PC-3 (cell line): ENCODE data around the gene RSU1. TPM values are rescaled to one million over a fixed set of nuclear protein-coding genes. Genes with fewer than 3 reads are reported as not detected.

Experiments
- ATAC-seq: fragments of 200-7000 bp; cut with Tn5 transposase; 2 replicates; pipeline ENCODE4 v1.9.1; 2020; ENCODE audit warnings: mild to moderate bottlenecking, moderate library complexity
- BruUV-seq: library from RNA; stranded (reverse); fragments of 400-500 nt; replicated peaks from 2 replicates; lab custom pipeline; 2021; lab: Mats Ljungman, UMichigan
- CTCF ChIA-PET: fragments of 300-600 bp; sonication (Branson Sonifier 250); formaldehyde crosslinking; loops from one replicate; lab custom pipeline; 2022; ENCODE audit warnings: antibody characterized with exemption; lab: Charles Lee
- POLR2A ChIA-PET: fragments of 300-600 bp; sonication (Branson Sonifier 250); formaldehyde crosslinking; loops from one replicate; lab custom pipeline; 2022; ENCODE audit warnings: antibody characterized with exemption; ENCODE audit not compliant: unreplicated experiment; lab: Charles Lee
- DNase-seq: peaks from one replicate; pipeline ENCODE4 v3.0.0-alpha.2; 2015
- H2AFZ ChIP-seq: fragments of 300-600 bp; sonication (generic); 2 replicates; pipeline ENCODE4 v1.6.0; 2016; ENCODE audit warnings: antibody characterized with exemption, low read length
- H3F3A ChIP-seq: fragments of 300-600 bp; sonication (generic); one replicate; pipeline ENCODE4 v1.6.0; 2017; ENCODE audit warnings: antibody characterized with exemption, low read length, control low read depth, mild to moderate bottlenecking; ENCODE audit not compliant: unreplicated experiment
- H3K27ac ChIP-seq: fragments of 300-600 bp; sonication (generic); 2 replicates; pipeline ENCODE4 v1.5.1; 2016; ENCODE audit warnings: mild to moderate bottlenecking, low read length
- H3K27me3 ChIP-seq: fragments of 300-600 bp; sonication (generic); 2 replicates; pipeline ENCODE4 v1.6.1; 2016; ENCODE audit warnings: low read length, mixed read lengths
- H3K36me3 ChIP-seq: fragments of 300-600 bp; sonication (generic); 2 replicates; pipeline ENCODE4 v1.6.1; 2016; ENCODE audit warnings: low read depth, mixed run types, low read length, mixed read lengths
- H3K4me1 ChIP-seq: fragments of 300-600 bp; sonication (generic); 2 replicates; pipeline ENCODE4 v1.5.1; 2016; ENCODE audit warnings: low read length; ENCODE audit not compliant: insufficient read depth
- H3K4me2 ChIP-seq: fragments of 300-600 bp; sonication (generic); 2 replicates; pipeline ENCODE4 v1.6.0; 2016; ENCODE audit warnings: low read length
- H3K4me3 ChIP-seq: fragments of 300-600 bp; sonication (generic); 2 replicates; pipeline ENCODE4 v1.5.1; 2016; ENCODE audit warnings: mild to moderate bottlenecking, low read length, mixed read lengths
- H3K79me2 ChIP-seq: fragments of 300-600 bp; sonication (generic); 2 replicates; pipeline ENCODE4 v1.6.1; 2017; ENCODE audit warnings: low read length, mixed read lengths
- H3K9ac ChIP-seq: fragments of 300-600 bp; sonication (generic); 2 replicates; pipeline ENCODE4 v1.6.0; 2016; ENCODE audit warnings: mild to moderate bottlenecking, low read length
- H3K9me2 ChIP-seq: fragments of 300-600 bp; sonication (generic); replicated peaks from 2 replicates; pipeline ENCODE4 v1.6.1; 2016; ENCODE audit warnings: mixed run types, low read length, mixed read lengths
- H3K9me3 ChIP-seq: fragments of 300-600 bp; sonication (generic); 2 replicates; pipeline ENCODE4 v1.6.1; 2016; ENCODE audit warnings: low read length, mixed read lengths
- H4K20me1 ChIP-seq: fragments of 300-600 bp; sonication (generic); 2 replicates; pipeline ENCODE4 v1.6.1; 2016; ENCODE audit warnings: low read length, mixed read lengths
- CTCF ChIP-seq: fragments of 300-600 bp; sonication (generic); conservative IDR thresholded peaks from 2 replicates; pipeline ENCODE4 v1.5.1; 2017; ENCODE audit warnings: antibody characterized with exemption, low read depth, mild to moderate bottlenecking, low read length
- EZH2 ChIP-seq: fragments of 300-600 bp; sonication (generic); IDR thresholded peaks from one replicate; pipeline ENCODE4 v1.6.1; 2017; ENCODE audit warnings: antibody characterized with exemption, mild to moderate bottlenecking, low read length; ENCODE audit not compliant: unreplicated experiment
- EZH2phosphoT487 ChIP-seq: fragments of 300-600 bp; sonication (generic); IDR thresholded peaks from 2 replicates; pipeline ENCODE4 v1.6.1; 2018; ENCODE audit warnings: mild to moderate bottlenecking, antibody characterized with exemption, low read length, borderline replicate concordance
- intact Hi-C: fragments of 100-400 bp; cut with micrococcal nuclease; formaldehyde crosslinking; loops from 2 replicates; pipeline ENCODE4 v1.9.0; 2023
- total RNA-seq: library from RNA; depleted of rRNA; stranded (reverse); fragments of >200 nt; gene quantifications from 2 replicates; pipeline ENCODE4 v1.2.3, GENCODE V29; 2014

RSU1 gene
- total RNA-seq, 1 experiment from 2014 or later = 21.2 TPM

- DNase-seq = no peak
Observed at GRCh38 chr10:16789765-16790164, 27.5 kb downstream of the RSU1 start.

GRCh38 chr10:16789261-16789660 lies 28.0 kb downstream of the RSU1 start:
- POLR2A ChIA-PET = no interaction called here
- TF ChIP-seq EZH2 = no peak
- TF ChIP-seq CTCF = no peak
- no peak for TF ChIP-seq EZH2phosphoT487
- no peak overlapping the region for H3K27ac ChIP-seq
- H4K20me1 ChIP-seq = no peaks in the 10 kb centered on the region
- no peak overlapping the region for H3K4me3 ChIP-seq
- H3K27me3 ChIP-seq = no peaks in the 10 kb centered on the region
- CTCF ChIA-PET = no interaction called here
- no TSS peak for BruUV-seq
- H3K79me2 ChIP-seq = no peaks in the 10 kb centered on the region
- no peaks in the 10 kb centered on the region for H3F3A ChIP-seq
- no peak overlapping the region for H3K9ac ChIP-seq
- H3K9me2 ChIP-seq = no peaks in the 10 kb centered on the region
- no peak overlapping the region for H3K4me2 ChIP-seq
- H3K36me3 ChIP-seq = no peaks in the 10 kb centered on the region
- H3K4me1 ChIP-seq = no peaks in the 10 kb centered on the region
- no peak for ATAC-seq
- H2AFZ ChIP-seq = no peak overlapping the region
- no peaks in the 10 kb centered on the region for H3K9me3 ChIP-seq
- intact Hi-C loops = no loop called here
- DNase-seq = no peak

More at GRCh38 chr10:16789765-16790164, 27.5 kb downstream of the RSU1 start:
- TF ChIP-seq CTCF (no peak), EZH2 (no peak), EZH2phosphoT487 (no peak)
- no peaks in the 10 kb centered on the region for H4K20me1 ChIP-seq
- no peaks in the 10 kb centered on the region for H3K9me2 ChIP-seq
- H3K4me3 ChIP-seq = no peak overlapping the region
- no peak overlapping the region for H3K4me2 ChIP-seq
- intact Hi-C loops = no loop called here
- H3K9ac ChIP-seq = no peak overlapping the region
- no peaks in the 10 kb centered on the region for H3K79me2 ChIP-seq
- no peak overlapping the region for H3K27ac ChIP-seq
- H3K36me3 ChIP-seq = no peaks in the 10 kb centered on the region
- no peak for ATAC-seq
- H3K4me1 ChIP-seq = no peaks in the 10 kb centered on the region
- no TSS peak for BruUV-seq
- H3K9me3 ChIP-seq = no peaks in the 10 kb centered on the region
- H3K27me3 ChIP-seq = no peaks in the 10 kb centered on the region
- CTCF ChIA-PET = no interaction called here
- POLR2A ChIA-PET = no interaction called here
- no peak overlapping the region for H2AFZ ChIP-seq
- no peaks in the 10 kb centered on the region for H3F3A ChIP-seq

- no peak overlapping the region for H3K4me2 ChIP-seq
- H4K20me1 ChIP-seq = no peaks in the 10 kb centered on the region
- ChIA-PET POLR2A (no interaction called here), CTCF (no interaction called here)
- TF ChIP-seq CTCF (no peak), EZH2 (no peak), EZH2phosphoT487 (no peak)
- no peaks in the 10 kb centered on the region for H3K4me1 ChIP-seq
- no peaks in the 10 kb centered on the region for H3F3A ChIP-seq
- no TSS peak for BruUV-seq
- H3K9me3 ChIP-seq = no peaks in the 10 kb centered on the region
- ATAC-seq (no peak), DNase-seq (no peak)
- intact Hi-C loops = no loop called here
- no peak overlapping the region for H3K9ac ChIP-seq
- no peaks in the 10 kb centered on the region for H3K79me2 ChIP-seq
- no peaks in the 10 kb centered on the region for H3K36me3 ChIP-seq
- no peak overlapping the region for H2AFZ ChIP-seq
- no peak overlapping the region for H3K27ac ChIP-seq
- H3K4me3 ChIP-seq = no peak overlapping the region
- no peaks in the 10 kb centered on the region for H3K27me3 ChIP-seq
- H3K9me2 ChIP-seq = no peaks in the 10 kb centered on the region
Observed at GRCh38 chr10:16788778-16789177, 28.4 kb downstream of the RSU1 start.
